Fibroblast of lung (primary cell): ENCODE data around the gene ARPIN. TPM values are rescaled to one million over a fixed set of nuclear protein-coding genes. Genes with fewer than 3 reads are reported as not detected.

Experiments used
- DNase-seq, 2 donors: peaks; one replicate each; pipeline versions ENCODE4 v3.0.0 to v3.0.0-alpha.2; 2010; ENCODE audit warnings: low read depth in 2 of 2
- H2AFZ ChIP-seq: 2 replicates; pipeline ENCODE4 v1.5.1; 2012; ENCODE audit warnings: low read length, control low read depth, inconsistent platforms
- H3K27ac ChIP-seq: 2 replicates; pipeline ENCODE4 v1.5.1; 2011; ENCODE audit warnings: low read length, control low read depth; ENCODE audit not compliant: insufficient read depth
- H3K27me3 ChIP-seq: 2 replicates; pipeline ENCODE4 v1.5.1; 2011; ENCODE audit warnings: mild to moderate bottlenecking, low read length; ENCODE audit not compliant: control insufficient read depth, insufficient read depth
- H3K36me3 ChIP-seq: 2 replicates; pipeline ENCODE4 v1.5.1; 2011; ENCODE audit warnings: low read length; ENCODE audit not compliant: control insufficient read depth, insufficient read depth
- H3K4me1 ChIP-seq: 2 replicates; pipeline ENCODE4 v1.5.1; 2011; ENCODE audit warnings: low read length; ENCODE audit not compliant: control insufficient read depth, insufficient read depth; ENCODE audit errors: extremely low read depth
- H3K4me2 ChIP-seq: 2 replicates; pipeline ENCODE4 v1.5.1; 2011; ENCODE audit warnings: low read length, control low read depth; ENCODE audit not compliant: insufficient read depth; ENCODE audit errors: extremely low read depth
- H3K4me3 ChIP-seq, 4 experiments: fragments of 200-600 bp in 1 of 4; sonication (generic) in 1 of 4; replicated peaks in 1 of 4; 2 replicates each; pipeline ENCODE4 v1.5.1; 2011 to 2016; ENCODE audit warnings: low read length in 4 of 4, low read depth in 3 of 4, mild to moderate bottlenecking in 3 of 4, control low read depth in 2 of 4, inconsistent platforms in 1 of 4, mixed read lengths in 1 of 4; ENCODE audit not compliant: insufficient read depth in 1 of 4; ENCODE audit errors: control extremely low read depth in 1 of 4
- H3K79me2 ChIP-seq: 2 replicates; pipeline ENCODE4 v1.5.1; 2012; ENCODE audit warnings: mild to moderate bottlenecking, low read length, inconsistent platforms; ENCODE audit not compliant: control insufficient read depth, insufficient read depth
- H3K9ac ChIP-seq: 2 replicates; pipeline ENCODE4 v1.5.1; 2011; ENCODE audit warnings: mild to moderate bottlenecking, low read length, control low read depth; ENCODE audit not compliant: insufficient read depth
- H3K9me3 ChIP-seq: 2 replicates; pipeline ENCODE4 v1.5.1; 2012; ENCODE audit warnings: low read depth, low read length; ENCODE audit not compliant: control insufficient read depth, insufficient read depth
- H4K20me1 ChIP-seq: 2 replicates; pipeline ENCODE4 v1.5.1; 2011; ENCODE audit warnings: low read length; ENCODE audit not compliant: control insufficient read depth, insufficient read depth; ENCODE audit errors: extremely low read depth
- EZH2 ChIP-seq: IDR thresholded peaks from 2 replicates; pipeline ENCODE4 v1.5.1; 2012; ENCODE audit warnings: low read length, control low read depth, mild to moderate bottlenecking; ENCODE audit errors: missing control alignments
- polyA plus RNA-seq, 2 donors: library from polyadenylated mRNA; depleted of rRNA in 1 of 2; stranded (reverse) in 1 of 2; unstranded in 1 of 2; fragments of >200 nt; gene quantifications; 2 replicates each; pipeline ENCODE4 v1.2.1, GENCODE V29; 2011 to 2012; ENCODE audit warnings: missing spikeins in 1 of 2
- total RNA-seq: library from RNA; depleted of rRNA; stranded (reverse); fragments of >200 nt; gene quantifications from 2 replicates; pipeline ENCODE4 v1.2.1, GENCODE V29; 2014
- TF ChIP-seq, protein P1 (sequence below), 2 donors: IDR thresholded peaks in 1 of 2; conservative IDR thresholded peaks in 1 of 2; 1 replicate in 1 of 2; 2 replicates in 1 of 2; pipeline ENCODE4 v1.5.1; 2011 to 2012; ENCODE audit warnings: low read length in 2 of 2, control low read depth in 1 of 2, inconsistent platforms in 1 of 2, low read depth in 1 of 2, mild to moderate bottlenecking in 1 of 2

The ARPIN gene
- total and polyA plus RNA-seq, 2 donors (not counting 1 experiment from before 2014, with no cell fraction given) = 13.2 to 13.4 TPM

DNA sequence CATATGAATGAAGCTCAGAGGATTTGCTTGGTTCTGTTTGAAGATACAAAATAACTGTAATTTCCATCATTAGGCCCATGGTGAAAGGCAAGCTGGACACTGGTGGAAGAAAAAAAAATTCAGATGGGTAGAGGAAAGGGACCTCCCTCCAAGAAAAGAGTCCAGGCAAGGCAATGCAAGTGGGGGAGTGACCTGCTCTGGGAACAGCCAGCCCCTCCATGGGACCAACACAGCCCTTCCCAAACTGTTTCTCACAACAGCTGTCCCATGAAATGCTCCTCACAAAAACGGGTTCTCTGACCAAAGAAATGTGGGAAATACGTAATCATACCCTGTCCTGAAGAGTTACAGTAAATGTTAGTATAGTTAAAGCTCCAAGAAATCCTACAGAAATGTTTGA is 14.6 kb downstream of the ARPIN start:
- Histone ChIP-seq H3K4me2 (no peak overlapping the region), H4K20me1 (no peaks in the 10 kb centered on the region), H3K36me3 (peaks cover 6% of the 10 kb centered on the region), H3K79me2 (peaks cover 6% of the 10 kb centered on the region), H3K9ac (no peak overlapping the region), H3K27me3 (no peaks in the 10 kb centered on the region), H3K4me3 (no peak overlapping the region), H3K27ac (no peak overlapping the region), H3K9me3 (no peaks in the 10 kb centered on the region), H3K4me1 (no peaks in the 10 kb centered on the region), H2AFZ (no peak overlapping the region)
- TF ChIP-seq EZH2 = no peak
- TF ChIP-seq, protein P1, sequence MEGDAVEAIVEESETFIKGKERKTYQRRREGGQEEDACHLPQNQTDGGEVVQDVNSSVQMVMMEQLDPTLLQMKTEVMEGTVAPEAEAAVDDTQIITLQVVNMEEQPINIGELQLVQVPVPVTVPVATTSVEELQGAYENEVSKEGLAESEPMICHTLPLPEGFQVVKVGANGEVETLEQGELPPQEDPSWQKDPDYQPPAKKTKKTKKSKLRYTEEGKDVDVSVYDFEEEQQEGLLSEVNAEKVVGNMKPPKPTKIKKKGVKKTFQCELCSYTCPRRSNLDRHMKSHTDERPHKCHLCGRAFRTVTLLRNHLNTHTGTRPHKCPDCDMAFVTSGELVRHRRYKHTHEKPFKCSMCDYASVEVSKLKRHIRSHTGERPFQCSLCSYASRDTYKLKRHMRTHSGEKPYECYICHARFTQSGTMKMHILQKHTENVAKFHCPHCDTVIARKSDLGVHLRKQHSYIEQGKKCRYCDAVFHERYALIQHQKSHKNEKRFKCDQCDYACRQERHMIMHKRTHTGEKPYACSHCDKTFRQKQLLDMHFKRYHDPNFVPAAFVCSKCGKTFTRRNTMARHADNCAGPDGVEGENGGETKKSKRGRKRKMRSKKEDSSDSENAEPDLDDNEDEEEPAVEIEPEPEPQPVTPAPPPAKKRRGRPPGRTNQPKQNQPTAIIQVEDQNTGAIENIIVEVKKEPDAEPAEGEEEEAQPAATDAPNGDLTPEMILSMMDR (conservative IDR thresholded peaks at IDR 0.05 in 1 of 2, IDR thresholded peaks at IDR 0.05 in 1 of 2; ENCODE audit: low read depth in 1 of 2, low read length in 2 of 2) = no peak
- no peak for DNase-seq

DNA sequence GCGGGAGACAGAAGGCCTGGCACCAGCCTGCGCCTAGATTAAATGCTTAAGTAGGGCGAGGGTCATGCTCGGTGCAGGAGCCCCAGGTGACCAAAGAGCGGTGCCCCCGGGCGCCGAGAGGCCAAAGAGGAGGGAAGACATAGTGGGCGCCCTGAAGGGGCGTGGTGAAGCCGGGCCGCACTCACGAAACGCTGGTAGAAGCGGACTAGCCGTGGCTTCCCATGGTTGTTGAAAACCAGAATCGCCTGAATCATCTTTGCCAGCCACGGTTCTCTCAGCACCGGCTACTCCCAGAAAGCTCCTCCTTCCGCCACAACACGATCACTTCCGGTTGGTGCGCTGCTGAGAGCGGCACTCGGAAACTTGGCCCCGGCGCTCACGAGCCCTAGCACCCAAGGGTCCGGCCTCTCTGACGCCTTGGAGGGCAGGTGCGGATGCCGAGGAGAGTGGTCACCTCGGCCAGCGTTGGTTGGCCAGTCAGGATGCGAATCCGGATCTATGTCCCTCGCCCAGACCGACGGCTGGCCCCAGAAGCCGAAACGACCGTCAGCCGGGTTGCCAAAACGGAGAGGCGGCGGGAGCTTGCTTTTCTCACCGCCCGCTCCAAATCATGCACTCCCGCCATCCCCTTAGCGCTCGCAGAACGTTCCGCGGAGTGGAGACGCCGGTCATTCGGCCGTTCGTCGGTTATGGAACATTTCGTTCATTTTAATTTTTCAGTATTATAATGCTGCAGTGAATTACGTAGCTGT is 18.9 kb downstream of the ARPIN start, which contains the start of gene AP3S2:
AP3S2 (minus strand) TSS at position 299 of the 752 bp plus-strand sequence; CDS start at position 254, 45 bp downstream.
- peak within 1 kb of the TSS; percentile 98 for H2AFZ ChIP-seq
- peak within 1 kb of the TSS; percentile 90 for H3K4me2 ChIP-seq
- no peaks in the 10 kb centered on the region for H3K27me3 ChIP-seq
- no peaks in the 10 kb centered on the region for H3K9me3 ChIP-seq
- H3K36me3 ChIP-seq = no peaks in the 10 kb centered on the region
- no peaks in the 10 kb centered on the region for H3K4me1 ChIP-seq
- DNase-seq = peak; percentile 95 to 96
- H4K20me1 ChIP-seq = no peaks in the 10 kb centered on the region
- peak within 1 kb of the TSS; percentile 94 for H3K27ac ChIP-seq
- TF ChIP-seq, protein P1 (conservative IDR thresholded peaks at IDR 0.05 in 1 of 2, IDR thresholded peaks at IDR 0.05 in 1 of 2; ENCODE audit: low read depth in 1 of 2, low read length in 2 of 2) = no peak
- no peak for TF ChIP-seq EZH2
- peak within 1 kb of the TSS; percentile 89 for H3K9ac ChIP-seq
- peaks cover 18% of the 10 kb centered on the region for H3K79me2 ChIP-seq
- peak within 1 kb of the TSS; percentile 84 to 96 (median 85) for H3K4me3 ChIP-seq

DNA sequence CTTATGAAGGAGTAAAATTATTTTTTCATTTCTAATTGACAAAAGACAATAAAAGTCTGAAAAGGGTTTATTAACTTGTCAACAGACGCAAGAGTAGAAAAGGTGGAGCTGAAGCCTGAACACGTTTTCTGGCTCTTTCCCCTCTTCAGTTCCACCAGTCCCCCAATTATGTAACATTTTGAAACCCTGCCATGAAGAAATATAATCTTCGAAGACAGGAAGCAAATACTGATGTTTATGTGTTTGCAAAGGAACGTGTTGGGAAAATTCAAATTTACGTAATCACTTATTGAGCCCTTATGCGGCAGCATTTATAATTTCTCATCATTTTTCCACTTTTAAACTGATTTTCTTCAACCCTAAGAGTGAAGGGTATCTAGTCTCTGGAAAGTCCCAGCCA is 19.7 kb downstream of the ARPIN start:
- TF ChIP-seq EZH2 = no peak
- TF ChIP-seq, protein P1 (conservative IDR thresholded peaks at IDR 0.05 in 1 of 2, IDR thresholded peaks at IDR 0.05 in 1 of 2; ENCODE audit: low read depth in 1 of 2, low read length in 2 of 2) = no peak
- H3K27me3 ChIP-seq = no peaks in the 10 kb centered on the region
- no peaks in the 10 kb centered on the region for H3K4me1 ChIP-seq
- no peaks in the 10 kb centered on the region for H3K36me3 ChIP-seq
- H2AFZ ChIP-seq = no peak overlapping the region
- peak overlapping the region; percentile 89 for H3K9ac ChIP-seq
- peak in 1 of 2 donors; percentile 12 for DNase-seq
- H4K20me1 ChIP-seq = no peaks in the 10 kb centered on the region
- H3K4me2 ChIP-seq = peak overlapping the region; percentile 64
- peak overlapping the region; percentile 94 for H3K27ac ChIP-seq
- peak overlapping the region; percentile 84 to 96 (median 85) for H3K4me3 ChIP-seq
- peaks cover 18% of the 10 kb centered on the region for H3K79me2 ChIP-seq
- H3K9me3 ChIP-seq = no peaks in the 10 kb centered on the region
